T follicular helper cell (primary cell): Measurements from ENCODE around the gene CYTH1.
"Not testable (repeated sequence)": the region's sequence is repeated elsewhere in the genome, so short reads cannot be mapped to it uniquely, and the experiment has no call there.

Experiments used
- DNase-seq: peaks from one replicate; pipeline ENCODE4 v3.0.0-alpha.2; 2020; ENCODE audit warnings: low read depth

The CYTH1 gene

DNA sequence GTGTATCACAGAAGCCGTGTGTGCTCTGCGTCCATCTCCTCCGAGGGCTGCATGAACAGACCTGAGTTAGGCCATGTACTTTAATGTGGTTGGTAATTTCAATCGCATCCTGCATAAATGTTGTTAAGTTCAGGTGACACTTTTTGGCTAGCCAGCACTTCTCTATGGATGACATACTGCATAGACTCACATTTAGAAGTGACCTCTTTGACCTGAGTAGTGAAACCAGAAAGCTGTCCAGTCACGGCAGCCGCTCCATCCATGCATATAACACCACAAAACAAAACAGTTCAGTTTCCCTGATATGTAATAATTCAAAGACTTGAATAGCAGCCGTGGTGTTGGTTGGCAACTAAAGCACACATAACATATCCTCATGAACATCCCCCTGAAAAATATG is 94.1 kb downstream of the CYTH1 start:
- no peak for DNase-seq

DNA sequence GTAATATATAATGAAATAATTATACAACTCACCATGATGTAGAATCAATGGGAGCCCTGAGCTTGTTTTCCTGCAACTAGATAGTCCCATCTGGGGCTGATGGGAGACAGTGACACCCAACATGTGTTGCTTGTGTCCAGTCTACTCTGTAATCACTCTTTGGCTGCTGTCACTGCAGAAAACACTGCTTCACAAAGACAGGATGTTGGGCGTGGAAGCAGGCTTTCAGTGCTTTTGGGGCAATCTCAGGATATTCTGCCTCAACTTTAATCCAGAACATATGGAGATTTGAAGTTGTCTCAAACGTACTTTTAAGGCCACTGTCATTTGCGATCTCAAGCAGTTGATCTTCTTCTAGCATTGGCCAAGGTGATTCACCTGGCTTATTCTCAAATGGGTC is 94.9 kb downstream of the CYTH1 start:
- DNase-seq = no peak

DNA sequence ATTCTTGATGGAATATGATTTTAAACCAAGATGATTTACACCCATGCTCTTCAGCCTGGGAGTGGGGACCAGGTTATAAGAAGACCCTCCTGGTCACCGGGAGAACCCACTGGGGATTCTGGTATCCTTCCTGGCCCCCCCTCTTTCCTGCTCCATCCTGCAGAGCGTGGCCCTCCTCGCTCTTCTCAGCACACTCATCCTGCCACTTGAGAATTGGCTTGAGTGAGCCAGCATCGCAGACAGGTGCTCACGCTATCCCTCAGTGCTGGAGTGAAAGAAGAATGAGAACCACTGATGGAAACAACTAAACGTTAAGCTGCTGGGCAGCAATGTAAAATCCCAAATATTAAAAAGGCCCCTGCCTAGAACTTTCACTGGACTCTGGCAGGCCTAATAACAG is 98.0 kb downstream of the CYTH1 start:
- no peak for DNase-seq

DNA sequence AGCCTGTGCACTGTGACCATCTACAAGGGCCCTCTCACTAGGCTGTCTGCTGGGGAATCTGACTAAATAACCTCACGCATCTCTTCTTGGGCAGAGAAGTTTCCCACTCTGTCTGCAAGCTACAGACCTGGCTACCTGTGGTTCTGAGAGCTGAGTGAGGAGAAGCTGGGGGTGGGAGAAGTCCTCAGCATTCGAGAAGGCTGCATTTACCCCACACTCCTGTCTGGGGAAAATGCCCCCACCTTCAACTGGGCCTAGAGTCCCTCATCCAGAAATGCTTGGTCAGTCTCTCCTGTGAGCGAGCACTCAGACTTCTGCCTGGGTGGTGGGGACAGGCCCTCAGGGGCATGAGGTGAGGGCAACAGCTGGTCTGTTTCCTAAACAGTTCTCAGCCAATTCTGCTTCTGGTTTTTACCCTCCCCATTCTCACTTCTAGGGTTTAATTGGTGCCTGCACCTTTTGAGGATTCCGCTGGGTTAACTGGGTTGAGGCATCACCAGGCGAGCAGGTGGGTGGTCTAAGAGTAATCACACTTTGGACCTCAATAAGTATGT is 98.6 kb downstream of the CYTH1 start:
- DNase-seq = no peak

DNA sequence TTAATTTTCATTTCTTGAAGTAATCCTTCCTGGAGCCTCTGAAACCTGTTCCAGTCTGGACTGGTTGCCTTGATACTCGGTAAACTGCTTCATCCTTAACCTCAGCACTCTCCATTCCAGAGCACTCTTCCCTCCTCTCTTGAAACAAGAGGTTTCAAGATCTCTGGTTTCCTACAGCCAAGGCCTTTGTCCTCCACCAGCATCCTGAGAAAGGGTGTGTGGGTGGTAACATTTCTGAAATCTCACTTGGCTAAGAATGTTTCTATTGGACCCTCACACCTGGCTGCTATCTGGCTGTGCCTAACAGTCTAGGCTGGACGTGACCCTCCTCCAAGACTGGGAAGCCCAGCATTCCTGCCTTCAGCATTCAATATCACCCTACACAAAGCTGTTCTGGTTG is 99.7 kb downstream of the CYTH1 start:
- no peak for DNase-seq

DNA sequence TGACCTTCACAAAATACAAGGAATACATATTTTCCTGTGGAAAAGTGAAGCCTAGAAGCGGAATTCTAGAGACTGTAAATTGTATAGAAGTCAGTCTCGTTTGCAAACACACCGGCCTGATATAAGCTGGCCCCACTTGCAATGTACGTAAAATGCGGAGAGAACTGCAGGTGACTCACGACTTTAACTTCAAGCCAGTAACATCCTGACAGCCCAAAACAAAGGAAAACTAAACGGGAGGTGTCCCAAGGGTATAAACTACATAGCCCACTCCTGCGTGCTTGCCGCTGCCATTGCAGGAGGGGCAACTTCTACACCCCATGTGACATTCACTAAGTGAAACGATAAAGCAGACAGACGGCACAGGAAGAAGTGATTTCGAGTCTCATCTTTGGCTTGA is 101.6 kb downstream of the CYTH1 start:
- no peak for DNase-seq

- DNase-seq = no peak
Measured at GRCh38 chr17:78679495-78680395, 102.3 kb downstream of the CYTH1 start.

GRCh38 chr17:78678711-78679110 is 103.4 kb downstream of the CYTH1 start:
- DNase-seq = no peak

DNA sequence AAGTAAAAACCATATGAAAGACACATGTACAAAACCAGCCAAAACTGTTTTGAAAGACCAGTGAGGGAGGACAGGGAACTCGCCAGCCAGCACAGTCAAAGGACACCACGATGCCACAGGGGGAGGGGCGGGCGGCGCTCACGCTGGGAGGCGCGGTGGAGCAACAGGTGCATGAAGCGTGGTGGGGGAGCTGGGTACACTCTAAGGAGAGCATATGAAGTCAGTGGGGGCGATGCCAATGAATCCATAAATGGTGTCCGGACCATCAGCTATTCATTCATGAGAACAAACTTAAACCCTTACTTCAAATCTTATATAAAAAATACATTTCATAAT is 103.9 kb downstream of the CYTH1 start:
- DNase-seq = no peak

- no peak for DNase-seq
Measured at GRCh38 chr17:78677303-78678221, 104.5 kb downstream of the CYTH1 start.

GRCh38 chr17:78676412-78677302 is 105.4 kb downstream of the CYTH1 start:
- DNase-seq = no peak

- no peak for DNase-seq
Measured at GRCh38 chr17:78675836-78676235, 106.2 kb downstream of the CYTH1 start.

DNA sequence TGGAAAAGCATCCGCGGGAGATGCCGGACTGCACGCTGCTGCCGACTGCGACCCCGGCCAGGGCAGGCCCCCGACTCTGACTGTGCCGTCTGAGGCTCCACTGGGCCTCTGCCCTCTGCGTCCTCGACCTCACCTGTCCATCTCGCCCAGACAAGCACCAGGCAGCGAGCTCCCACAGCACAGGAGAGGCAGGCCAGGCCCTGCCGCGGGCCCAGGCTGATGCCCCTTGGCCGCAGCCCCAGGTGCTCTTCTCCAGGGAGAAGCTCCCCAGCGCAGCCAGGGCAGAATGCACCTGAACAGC is 106.8 kb downstream of the CYTH1 start:
- DNase-seq = no peak

DNA sequence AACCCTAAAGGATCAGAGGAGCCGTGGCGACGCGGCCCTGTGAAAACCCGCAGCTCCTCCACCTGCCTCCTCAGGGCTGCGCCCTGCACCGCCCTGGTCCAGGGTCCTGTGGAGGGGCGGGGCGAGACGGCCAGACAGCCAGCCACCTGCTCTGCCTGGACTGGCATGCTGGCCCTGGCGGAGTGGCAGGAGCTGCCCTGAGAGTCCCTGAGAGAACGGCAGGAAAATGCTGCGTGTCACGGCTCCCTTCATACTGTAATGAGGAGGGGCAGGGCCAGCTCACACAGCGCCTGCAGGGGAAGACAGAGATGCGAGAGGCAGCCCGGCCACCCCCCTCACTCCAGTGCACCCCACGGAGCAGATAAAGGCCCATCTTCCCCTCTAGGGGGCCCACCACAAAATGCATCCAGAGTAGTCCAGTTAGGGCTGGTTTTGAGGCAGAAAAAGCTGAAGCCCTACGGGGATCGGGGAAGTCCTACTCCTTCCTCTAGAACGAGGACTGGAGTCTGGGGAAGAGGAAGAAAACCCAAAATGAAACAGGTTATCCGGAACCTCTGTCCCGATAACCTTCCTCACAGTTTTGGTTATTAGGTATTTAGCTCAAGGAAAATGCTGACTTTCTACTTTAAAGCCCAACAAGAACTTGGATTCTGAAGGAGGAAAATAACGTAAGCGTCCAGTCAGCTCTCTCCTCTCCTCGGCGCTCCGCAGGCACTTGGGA is 107.3 kb downstream of the CYTH1 start:
- no peak for DNase-seq

DNA sequence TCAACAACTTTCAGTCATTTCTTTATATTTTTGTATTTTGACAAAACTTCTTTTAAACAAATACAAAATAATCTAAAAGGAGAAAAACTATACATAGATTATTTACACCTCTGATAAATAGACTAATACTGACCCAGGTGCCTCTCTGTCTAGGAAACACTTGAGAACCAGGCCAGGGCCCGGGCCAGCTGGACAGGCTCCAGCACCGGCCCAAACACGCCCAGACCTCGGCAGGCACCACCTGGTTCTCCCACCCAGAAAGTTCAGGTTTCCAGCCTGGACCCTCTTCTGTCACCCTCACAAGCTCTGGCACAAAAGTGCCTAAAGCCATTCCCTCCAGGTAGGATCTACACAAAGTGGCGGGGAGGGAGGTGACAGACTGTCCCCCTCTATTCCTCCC is 107.9 kb downstream of the CYTH1 start:
- no peak for DNase-seq

GRCh38 chr17:78673395-78673794 is 108.7 kb downstream of the CYTH1 start:
- DNase-seq = no peak

DNA sequence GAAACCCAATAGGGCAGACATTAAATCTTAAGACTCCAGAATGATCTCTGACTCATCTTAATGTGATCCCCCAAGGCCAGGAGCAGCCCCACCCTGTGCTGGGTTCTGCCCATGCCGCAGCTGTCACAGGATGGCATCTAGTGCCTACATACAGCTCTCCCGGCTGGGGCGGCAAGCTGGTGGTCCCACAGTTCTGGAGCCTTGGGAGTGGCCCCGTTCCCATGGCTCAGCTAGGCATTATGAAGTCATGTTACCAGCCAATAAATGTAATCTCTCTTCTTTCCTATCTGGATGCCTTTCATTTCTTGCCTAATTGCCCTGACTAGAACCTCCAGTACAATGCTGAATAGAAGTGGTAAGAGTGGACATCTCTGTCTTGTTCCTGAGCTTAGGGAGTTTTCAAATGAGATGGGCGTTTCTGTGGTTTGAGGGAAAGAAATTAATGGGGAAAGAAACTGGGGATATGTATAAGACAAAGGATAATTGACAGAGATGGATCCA is 109.2 kb downstream of the CYTH1 start:
- DNase-seq = no peak

- DNase-seq = no peak
Measured at GRCh38 chr17:78672005-78672404, 110.1 kb downstream of the CYTH1 start.

DNA sequence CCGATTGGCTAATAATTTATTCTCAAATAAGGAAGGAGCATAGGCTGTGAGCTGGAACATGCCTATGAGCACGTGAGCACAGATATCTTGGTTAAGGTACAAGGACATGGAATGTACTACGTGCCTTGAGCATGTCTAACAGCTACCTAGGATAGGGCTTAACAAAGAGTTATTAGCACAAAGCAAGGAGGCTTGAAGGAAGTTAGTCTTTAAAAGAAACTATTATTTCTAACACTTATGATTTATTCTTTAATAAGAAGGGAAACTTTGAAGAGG is 110.4 kb downstream of the CYTH1 start:
- not testable (repeated sequence) for DNase-seq

- no peak for DNase-seq
Measured at GRCh38 chr17:78670850-78671725, 111.0 kb downstream of the CYTH1 start.
